Coronary artery (tissue), 2 donors: ENCODE results near the gene CD300A.

ENCODE experiments used
- DNase-seq: peaks from one replicate; pipeline ENCODE4 v3.0.0-alpha.2; 2017; ENCODE audit warnings: low spot score
- H3K27ac ChIP-seq, 2 donors: fragments of 200-600 bp; sonication (generic); one replicate each; pipeline ENCODE4 v1.5.1; 2016 to 2019
- H3K4me3 ChIP-seq: fragments of 200-600 bp; sonication (generic); 2 replicates; pipeline ENCODE4 v1.5.1; 2016; ENCODE audit warnings: mild to moderate bottlenecking, moderate library complexity
- CTCF ChIP-seq: fragments of 200-600 bp; sonication (generic); IDR thresholded peaks from one replicate; pipeline ENCODE4 v1.5.1; 2019; ENCODE audit warnings: antibody characterized with exemption

CD300A gene

GRCh38 chr17:74455025-74455545 is 11.3 kb upstream of the CD300A start:
- peak overlapping the region; percentile 75 to 93 for H3K27ac ChIP-seq
- no peak for DNase-seq
- TF ChIP-seq CTCF: no peak
- no peak overlapping the region for H3K4me3 ChIP-seq

GRCh38 chr17:74455821-74456220 is 10.6 kb upstream of the CD300A start:
- no peak for TF ChIP-seq CTCF
- DNase-seq: no peak
- H3K4me3 ChIP-seq: no peak overlapping the region
- H3K27ac ChIP-seq: no peak overlapping the region

- peak; percentile 97 for TF ChIP-seq CTCF
- Histone ChIP-seq H3K27ac (no peak overlapping the region), H3K4me3 (peak overlapping the region; percentile 0)
- peak; percentile 88 for DNase-seq
Observed at GRCh38 chr17:74457146-74457819, 9.2 kb upstream of the CD300A start.

GRCh38 chr17:74457820-74458166 is 8.6 kb upstream of the CD300A start:
- Histone ChIP-seq H3K27ac (no peak overlapping the region), H3K4me3 (peak overlapping the region; percentile 0)
- TF ChIP-seq CTCF: no peak

GRCh38 chr17:74458835-74459234 is 7.6 kb upstream of the CD300A start:
- no peak overlapping the region for H3K4me3 ChIP-seq
- no peak for DNase-seq
- TF ChIP-seq CTCF: no peak
- no peak overlapping the region for H3K27ac ChIP-seq

More at GRCh38 chr17:74457820-74458166, 8.6 kb upstream of the CD300A start:
- no peak for DNase-seq

- TF ChIP-seq CTCF: no peak
- no peak for DNase-seq
- Histone ChIP-seq H3K4me3 (no peak overlapping the region), H3K27ac (no peak overlapping the region)
Observed at GRCh38 chr17:74459622-74460021, 6.8 kb upstream of the CD300A start.

- TF ChIP-seq CTCF: no peak
- no peak for DNase-seq
Observed at GRCh38 chr17:74460241-74460640, 6.2 kb upstream of the CD300A start.

More at GRCh38 chr17:74460241-74460640, 6.2 kb upstream of the CD300A start:
- H3K27ac ChIP-seq: no peak overlapping the region
- no peak overlapping the region for H3K4me3 ChIP-seq
